ENCODE data around the gene HNRNPL. TPM values are rescaled to one million over a fixed set of nuclear protein-coding genes. Genes with fewer than 3 reads are reported as not detected.

The HNRNPL gene
- total and polyA plus RNA-seq, 2 of the 8 experiments (the other 6 are each of a cell fraction or from before 2014, with no cell fraction given): 404 to 779 TPM

- no peak for FAIRE-seq
Observed at GRCh38 chr19:38800577-38801347, 49.0 kb downstream of the HNRNPL start.

More at GRCh38 chr19:38800577-38801347, 49.0 kb downstream of the HNRNPL start:
- Histone ChIP-seq H3K23ac (ENCODE audit: insufficient read length) (no peak overlapping the region), H3K56ac (replicated peaks; ENCODE audit: insufficient read length, low read depth, low read length) (peak overlapping the region; percentile 85), H4K20me1 (replicated peaks in 1 of 2; ENCODE audit: control insufficient read depth in 1 of 2, insufficient read depth in 2 of 2, low read length in 2 of 2) (no peaks in the 10 kb centered on the region), H2BK15ac (ENCODE audit: low read length) (no peak overlapping the region), H4K8ac (ENCODE audit: extremely low read depth, insufficient read depth, low read length) (no peak overlapping the region), H3K79me1 (ENCODE audit: low read depth, low read length) (no peaks in the 10 kb centered on the region), H2BK12ac (ENCODE audit: low read depth, low read length) (no peak overlapping the region), H2BK20ac (ENCODE audit: low read length) (no peak overlapping the region), H3K9me3 (ENCODE audit: insufficient read depth in 2 of 2, low read depth in 1 of 2, low read length in 1 of 2) (peaks cover 0 to 2% of the 10 kb centered on the region in 2 experiments; a peak in 1 of 4 replicates), H3K27me3 (replicated peaks in 1 of 4; ENCODE audit: control insufficient read depth in 3 of 4, extremely low read depth in 1 of 4, insufficient read depth in 3 of 4, low read length in 3 of 4) (no peaks in the 10 kb centered on the region; a peak in 2 of 7 replicates), H3K9ac (replicated peaks in 1 of 4; ENCODE audit: extremely low read depth in 1 of 4, low read depth in 3 of 4, low read length in 3 of 4) (no peak overlapping the region), H3K36me3 (ENCODE audit: control insufficient read depth in 2 of 4, insufficient read depth in 4 of 4, low read length in 3 of 4) (no peaks in the 10 kb centered on the region), H3K4ac (replicated peaks; ENCODE audit: insufficient read length, low read depth, low read length) (no peak overlapping the region), H3K79me2 (ENCODE audit: control insufficient read depth in 1 of 2, insufficient read depth in 2 of 2, low read length in 2 of 2) (no peaks in the 10 kb centered on the region), H2AK5ac (ENCODE audit: low read depth, low read length) (no peak overlapping the region), H2BK120ac (replicated peaks; ENCODE audit: low read depth, low read length) (no peak overlapping the region), H3K4me2 (ENCODE audit: insufficient read depth in 1 of 2, low read depth in 2 of 2, low read length in 2 of 2) (no peak overlapping the region), H4K5ac (ENCODE audit: insufficient read length, low read depth, low read length) (no peak overlapping the region), H2BK5ac (ENCODE audit: low read depth, low read length) (no peak overlapping the region), H3K4me3 (ENCODE audit: extremely low read depth in 1 of 4, insufficient read depth in 2 of 4, low read depth in 3 of 4, low read length in 4 of 4) (no peak overlapping the region), H3K4me1 (replicated peaks in 1 of 4; ENCODE audit: control insufficient read depth in 3 of 4, insufficient read depth in 4 of 4, low read length in 3 of 4) (no peaks in the 10 kb centered on the region; a peak in 2 of 7 replicates), H2AFZ (ENCODE audit: low read length) (no peak overlapping the region), H3K18ac (ENCODE audit: extremely low read depth, low read length) (no peak overlapping the region), H3K27ac (ENCODE audit: low read depth, low read length) (no peak overlapping the region), H3K14ac (ENCODE audit: insufficient read length) (no peak overlapping the region), H3K23me2 (ENCODE audit: low read depth, low read length) (peaks cover 5% of the 10 kb centered on the region; the same call in 1 of the 2 replicates), H4K91ac (replicated peaks; ENCODE audit: insufficient read length, low read length) (no peak overlapping the region)
- TF ChIP-seq RAD21 (IDR thresholded peaks at IDR 0.05 in 1 of 2, conservative IDR thresholded peaks at IDR 0.05 in 1 of 2; ENCODE audit: low read depth in 2 of 2, low read length in 2 of 2) (no peak), KDM4A (IDR thresholded peaks at IDR 0.05; ENCODE audit: low read depth, low read length, severe bottlenecking) (no peak), SP2 (IDR thresholded peaks at IDR 0.05; ENCODE audit: low read length) (no peak)
- DNase-seq (ENCODE audit: low read depth in 1 of 2, low spot score in 2 of 2): no peak
- ChIA-PET POLR2A (ENCODE audit: partially characterized antibody) (interaction anchor here (1.6 to 2.3 kb wide), 2 partner anchors 22 to 34 kb away, joined by 4 to 6 read pairs; no protein-coding TSS in a partner anchor), CTCF (ENCODE audit: partially characterized antibody) (interaction anchor here (0.9 to 1.5 kb wide), 5 partner anchors 13 to 89 kb away, joined by 3 to 4 read pairs (median 3); partner anchors contain the start of gene LGALS4)
- 82 to 100% methylated on average over 3 to 5 of the region's 5 CpGs for WGBS, 2 experiments (ENCODE audit: extremely low coverage in 1 of 2, insufficient coverage in 1 of 2, insufficient read length in 1 of 2, insufficient replicate concordance in 2 of 2, low coverage in 1 of 2, low lambda C conversion rate in 2 of 2, missing lambda C conversion rate in 1 of 2)

Data from H1 (cell line).